A673 (cell line): Measurements from ENCODE around the gene RGS9BP. TPM values are rescaled to one million over a fixed set of nuclear protein-coding genes. Genes with fewer than 3 reads are reported as not detected.

ENCODE experiments used
- BruUV-seq: library from RNA; stranded (reverse); fragments of 400-500 nt; replicated peaks from 2 replicates; lab custom pipeline; 2021; lab: Mats Ljungman, UMichigan
- CTCF ChIA-PET: fragments of 300-600 bp; sonication (Branson Sonifier 250); formaldehyde crosslinking; loops from one replicate; lab custom pipeline; 2022; ENCODE audit warnings: antibody characterized with exemption; lab: Charles Lee
- POLR2A ChIA-PET: fragments of 300-600 bp; sonication (Branson Sonifier 250); formaldehyde crosslinking; loops from one replicate; lab custom pipeline; 2022; ENCODE audit warnings: antibody characterized with exemption; ENCODE audit not compliant: low non-redundant PET; lab: Charles Lee
- DNase-seq: peaks from one replicate; pipeline ENCODE4 v3.0.0-alpha.2; 2015; ENCODE audit warnings: low spot score
- H3K27ac ChIP-seq: fragments of 200-600 bp; sonication (generic); 2 replicates; pipeline ENCODE4 v1.5.1; 2016; ENCODE audit warnings: mixed run types, low read depth, mild to moderate bottlenecking, mixed read lengths, antibody characterized with exemption, low read length; ENCODE audit not compliant: poor library complexity, severe bottlenecking
- H3K27me3 ChIP-seq: fragments of 200-600 bp; sonication (generic); replicated peaks from 2 replicates; pipeline ENCODE4 v1.6.1; 2017; ENCODE audit warnings: mixed run types, low read depth, mild to moderate bottlenecking, mixed read lengths, antibody characterized with exemption, low read length; ENCODE audit not compliant: insufficient read depth, poor library complexity
- H3K36me3 ChIP-seq: fragments of 200-600 bp; sonication (generic); 2 replicates; pipeline ENCODE4 v1.6.1; 2016; ENCODE audit warnings: mixed run types, mild to moderate bottlenecking, mixed read lengths, antibody characterized with exemption, low read length; ENCODE audit not compliant: insufficient read depth, poor library complexity, severe bottlenecking
- H3K4me1 ChIP-seq: fragments of 200-600 bp; sonication (generic); 2 replicates; pipeline ENCODE4 v1.6.1; 2017; ENCODE audit warnings: mixed run types, mild to moderate bottlenecking, mixed read lengths, antibody characterized with exemption, low read length; ENCODE audit not compliant: insufficient read depth, poor library complexity, severe bottlenecking
- H3K4me3 ChIP-seq: fragments of 200-600 bp; sonication (generic); 2 replicates; pipeline ENCODE4 v1.5.1; 2016; ENCODE audit warnings: low read depth, mixed run types, mild to moderate bottlenecking, mixed read lengths, low read length; ENCODE audit not compliant: poor library complexity, severe bottlenecking
- H3K9me3 ChIP-seq: fragments of 200-600 bp; sonication (generic); 2 replicates; pipeline ENCODE4 v1.6.1; 2016; ENCODE audit warnings: mixed run types, low read depth, mild to moderate bottlenecking, mixed read lengths, antibody characterized with exemption, low read length; ENCODE audit not compliant: poor library complexity, severe bottlenecking
- CTCF ChIP-seq: fragments of 300-800, 200-600 bp; sonication (generic); conservative IDR thresholded peaks from 2 replicates; pipeline ENCODE4 v1.5.1; 2017; ENCODE audit warnings: low read depth, mild to moderate bottlenecking, antibody characterized with exemption, low read length, moderate library complexity, mixed read lengths
- EZH2 ChIP-seq: fragments of 200-600 bp; sonication (generic); IDR thresholded peaks from 2 replicates; pipeline ENCODE4 v1.6.1; 2017; ENCODE audit warnings: borderline replicate concordance, low read depth, mild to moderate bottlenecking, mixed read lengths, antibody characterized with exemption, low read length; ENCODE audit not compliant: poor library complexity, severe bottlenecking
- intact Hi-C: fragments of 100-400 bp; cut with micrococcal nuclease; formaldehyde crosslinking; loops from one replicate; pipeline ENCODE4 v1.10.0; 2022; ENCODE audit not compliant: unreplicated experiment
- total RNA-seq: library from RNA; stranded (reverse); gene quantifications from 2 replicates; pipeline ENCODE4 v1.2.3, GENCODE V29; 2021

The RGS9BP gene
- total RNA-seq, 1 experiment from 2014 or later: 0.15 TPM

- H3K27me3 ChIP-seq: no peaks in the 10 kb centered on the region
- POLR2A ChIA-PET: no interaction called here
- no peak for TF ChIP-seq CTCF
- no TSS peak for BruUV-seq
- H3K36me3 ChIP-seq: peaks cover 15% of the 10 kb centered on the region
- no peaks in the 10 kb centered on the region for H3K4me1 ChIP-seq
- intact Hi-C loops: no loop called here
- no peaks in the 10 kb centered on the region for H3K9me3 ChIP-seq
- H3K4me3 ChIP-seq: no peak overlapping the region
- CTCF ChIA-PET: no interaction called here
- no peak overlapping the region for H3K27ac ChIP-seq
- DNase-seq: no peak
These were observed 37.0 kb upstream of the RGS9BP start for GRCh38 chr19:32638625-32639024.

GRCh38 chr19:32642771-32643170, 32.9 kb upstream of the RGS9BP start:
- no TSS peak for BruUV-seq
- DNase-seq: no peak
- H3K36me3 ChIP-seq: peaks cover 22% of the 10 kb centered on the region
- TF ChIP-seq CTCF (no peak), EZH2 (no peak)
- CTCF ChIA-PET: no interaction called here
- no peaks in the 10 kb centered on the region for H3K4me1 ChIP-seq
- intact Hi-C loops: no loop called here
- no peak overlapping the region for H3K4me3 ChIP-seq
- H3K27me3 ChIP-seq: no peaks in the 10 kb centered on the region
- POLR2A ChIA-PET: no interaction called here
- no peaks in the 10 kb centered on the region for H3K9me3 ChIP-seq
- no peak overlapping the region for H3K27ac ChIP-seq

GRCh38 chr19:32646556-32646955, 29.1 kb upstream of the RGS9BP start:
- H3K9me3 ChIP-seq: no peaks in the 10 kb centered on the region
- ChIA-PET CTCF (no interaction called here), POLR2A (no interaction called here)
- no peaks in the 10 kb centered on the region for H3K27me3 ChIP-seq
- DNase-seq: no peak
- H3K4me1 ChIP-seq: peaks cover 1% of the 10 kb centered on the region
- intact Hi-C loops: no loop called here
- TF ChIP-seq CTCF (no peak), EZH2 (no peak)
- no peak overlapping the region for H3K27ac ChIP-seq
- H3K36me3 ChIP-seq: peaks cover 22% of the 10 kb centered on the region
- H3K4me3 ChIP-seq: no peak overlapping the region
- no TSS peak for BruUV-seq
